Measurements from ENCODE around the gene NPAS2.

Gene NPAS2

GRCh38 chr2:100793982-100794381, 26.0 kb upstream of the NPAS2 start:
- no peak for DNase-seq (ENCODE audit: low read depth)

DNA sequence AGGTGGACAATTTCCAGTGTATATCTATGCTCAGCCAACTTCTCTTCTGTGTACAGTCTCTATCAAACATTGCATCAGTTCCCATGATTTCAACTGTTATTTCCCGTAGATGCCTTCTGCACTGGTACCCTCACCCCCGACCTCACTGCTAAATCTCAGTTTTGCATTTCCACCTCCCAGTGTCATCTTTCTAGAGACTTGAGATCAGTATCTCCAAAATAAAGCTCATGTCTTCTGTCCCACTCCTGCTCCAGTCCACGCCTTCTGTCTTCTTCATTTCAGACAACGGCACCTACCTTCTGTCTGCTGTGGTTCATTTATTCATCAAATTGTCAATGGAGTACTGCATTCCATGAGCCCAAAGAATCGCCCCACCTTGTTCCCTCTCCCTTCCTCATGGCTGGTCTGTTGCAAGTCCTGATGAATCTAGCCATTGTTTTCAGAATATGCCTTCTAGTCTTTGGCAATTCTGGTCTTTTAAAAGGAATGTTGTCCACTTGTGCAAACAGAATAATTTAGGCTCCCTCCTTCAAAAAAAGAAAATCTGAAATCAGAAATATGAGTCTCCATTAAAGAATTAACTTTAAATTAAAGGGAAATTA, 23.3 kb upstream of the NPAS2 start:
- no peak for DNase-seq (ENCODE audit: low read depth)

GRCh38 chr2:100799686-100800085, 20.3 kb upstream of the NPAS2 start:
- DNase-seq (ENCODE audit: low read depth), result no peak

- no peak for DNase-seq (ENCODE audit: low read depth)
Observed at GRCh38 chr2:100800915-100801314, 19.0 kb upstream of the NPAS2 start.

- no peak for DNase-seq (ENCODE audit: low read depth)
Observed at GRCh38 chr2:100801402-100801801, 18.5 kb upstream of the NPAS2 start.

- no peak for DNase-seq (ENCODE audit: low read depth)
Observed at GRCh38 chr2:100802066-100802465, 17.9 kb upstream of the NPAS2 start.

DNA sequence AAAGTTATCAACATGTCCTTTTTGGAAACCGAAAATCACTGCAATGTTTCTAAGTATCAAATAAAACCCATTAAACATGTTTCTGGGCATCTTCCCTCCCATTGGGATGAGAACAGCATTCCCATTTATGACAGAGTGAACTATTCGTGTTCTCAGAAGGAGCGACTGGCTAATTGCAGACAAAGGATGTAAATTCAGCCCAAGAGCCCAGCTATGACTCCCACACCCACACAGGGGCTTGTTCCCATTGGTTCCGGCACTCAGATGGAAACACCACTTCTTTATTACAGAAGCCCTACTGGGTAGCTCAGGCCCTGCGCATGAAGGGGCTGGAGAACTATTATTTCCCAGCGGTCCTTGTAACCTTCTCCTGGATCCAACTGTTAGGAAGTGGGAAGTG, 16.6 kb upstream of the NPAS2 start:
- no peak for DNase-seq (ENCODE audit: low read depth)

DNA sequence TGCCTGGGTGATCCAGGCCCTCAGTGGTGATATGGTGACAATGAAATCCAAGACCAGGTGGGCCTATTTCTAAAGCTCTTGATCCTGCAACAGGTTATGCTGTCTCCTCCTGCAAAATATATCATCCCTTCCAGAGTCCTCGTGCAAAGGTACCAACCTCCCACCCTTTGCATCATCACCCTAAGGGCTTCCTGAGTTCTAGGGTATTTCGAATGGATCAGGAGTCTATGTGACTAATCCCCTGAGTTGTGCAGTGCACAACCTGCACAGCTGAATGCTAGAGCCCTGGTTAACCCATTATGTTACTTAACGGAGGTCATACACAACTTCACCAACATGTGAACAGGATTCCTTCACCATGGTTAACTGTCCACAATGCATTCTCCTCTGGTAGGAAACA, 13.4 kb upstream of the NPAS2 start:
- DNase-seq (ENCODE audit: low read depth), result no peak

DNA sequence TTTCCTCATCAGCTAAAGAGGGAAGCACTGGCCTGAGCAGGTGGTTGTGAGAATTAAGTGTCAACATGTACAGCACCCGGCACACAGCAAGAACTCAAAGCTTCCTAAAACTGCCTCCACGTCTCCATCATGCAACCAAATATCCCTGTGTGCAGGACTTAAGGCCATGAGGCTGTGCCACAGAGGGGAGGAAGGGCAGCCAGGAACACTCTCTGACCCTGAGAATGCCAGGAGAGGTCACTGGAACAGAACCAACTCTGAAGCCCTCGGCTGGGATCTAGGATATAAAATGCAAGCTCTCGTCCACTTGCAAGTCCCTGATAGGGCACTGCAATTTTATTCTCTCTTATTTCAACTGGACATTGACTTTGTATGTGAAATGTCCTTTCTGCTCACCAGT, 12.2 kb upstream of the NPAS2 start:
- no peak for DNase-seq (ENCODE audit: low read depth)

- DNase-seq (ENCODE audit: low read depth), result no peak
Observed at GRCh38 chr2:100808582-100808981, 11.4 kb upstream of the NPAS2 start.

GRCh38 chr2:100809506-100809905, 10.4 kb upstream of the NPAS2 start:
- DNase-seq (ENCODE audit: low read depth), result no peak

- DNase-seq (ENCODE audit: low read depth), result no peak
Observed at GRCh38 chr2:100810603-100811145, 9.3 kb upstream of the NPAS2 start.

GRCh38 chr2:100812116-100812515, 7.8 kb upstream of the NPAS2 start:
- DNase-seq (ENCODE audit: low read depth), result no peak

GRCh38 chr2:100812573-100812972, 7.4 kb upstream of the NPAS2 start:
- no peak for DNase-seq (ENCODE audit: low read depth)

DNA sequence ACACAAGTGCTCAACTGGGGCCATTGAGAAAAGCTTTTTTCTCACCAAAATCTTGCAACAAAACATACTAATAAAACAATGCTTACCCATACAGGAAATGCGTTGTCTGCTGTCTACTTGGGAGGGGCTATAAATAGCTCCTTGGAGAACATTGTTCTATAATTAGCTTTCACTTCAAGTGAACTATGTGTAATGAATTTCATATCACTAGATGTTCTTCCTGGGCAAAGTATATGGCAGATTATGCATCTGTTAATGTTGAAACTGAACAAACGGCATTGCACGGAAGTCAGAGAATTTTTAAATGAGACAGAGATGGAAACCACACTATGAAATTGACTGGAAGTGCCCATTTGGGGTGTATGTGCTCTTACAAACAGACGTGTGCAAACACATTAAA, 6.4 kb upstream of the NPAS2 start:
- DNase-seq (ENCODE audit: low read depth), result no peak

GRCh38 chr2:100814043-100814442, 5.9 kb upstream of the NPAS2 start:
- DNase-seq (ENCODE audit: low read depth), result no peak

DNA sequence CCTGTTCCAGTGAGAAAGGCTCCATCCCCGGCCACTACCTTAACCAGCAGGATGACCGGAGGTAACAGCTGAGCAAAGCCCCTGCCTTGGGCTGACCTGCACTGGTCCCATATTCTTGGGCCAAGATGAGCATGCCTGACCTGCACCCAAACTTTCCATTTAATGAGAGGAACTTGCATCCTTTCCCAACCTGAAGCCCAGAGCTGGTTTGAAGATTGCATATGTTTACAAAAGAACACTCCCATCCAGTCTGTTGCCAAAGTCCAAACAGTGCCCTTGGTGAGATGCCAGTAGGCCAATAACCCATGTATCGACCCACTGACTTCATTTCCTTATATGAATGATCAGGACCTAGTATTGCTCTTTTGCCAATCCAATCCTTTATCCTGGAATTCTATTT, 5.5 kb upstream of the NPAS2 start:
- DNase-seq (ENCODE audit: low read depth), result no peak

- no peak for DNase-seq (ENCODE audit: low read depth)
Observed at GRCh38 chr2:100817388-100817985, 2.5 kb upstream of the NPAS2 start.

- DNase-seq (ENCODE audit: low read depth), result no peak
Observed at GRCh38 chr2:100818003-100818605, 1.8 kb upstream of the NPAS2 start.

- no peak for DNase-seq (ENCODE audit: low read depth)
Observed at GRCh38 chr2:100818606-100819369, 1.2 kb upstream of the NPAS2 start.

- no peak for DNase-seq (ENCODE audit: low read depth)
Observed at GRCh38 chr2:100820273-100820522, 259 bp downstream of the NPAS2 start.

GRCh38 chr2:100820523-100821254, 750 bp downstream of the NPAS2 start:
- no peak for DNase-seq (ENCODE audit: low read depth)
